Uterus (tissue), 2 donors: Measurements from ENCODE around the gene HAAO.

Experiments used
- POLR2A ChIP-seq, 2 donors: fragments of 450-650 bp; IDR thresholded peaks; one replicate each; pipeline ENCODE4 v1.6.1; 2016; ENCODE audit warnings: antibody characterized with exemption in 2 of 2, mild to moderate bottlenecking in 1 of 2, moderate library complexity in 1 of 2
- TF ChIP-seq, protein P1 (sequence below), 4 experiments: fragments of 200-600 bp in 2 of 4; fragments of 450-650 bp in 2 of 4; sonication (generic) in 2 of 4; IDR thresholded peaks; one replicate each; pipeline ENCODE4 v1.5.1; 2016 to 2019; ENCODE audit warnings: antibody characterized with exemption in 4 of 4, mild to moderate bottlenecking in 2 of 4, moderate library complexity in 1 of 4

DNA sequence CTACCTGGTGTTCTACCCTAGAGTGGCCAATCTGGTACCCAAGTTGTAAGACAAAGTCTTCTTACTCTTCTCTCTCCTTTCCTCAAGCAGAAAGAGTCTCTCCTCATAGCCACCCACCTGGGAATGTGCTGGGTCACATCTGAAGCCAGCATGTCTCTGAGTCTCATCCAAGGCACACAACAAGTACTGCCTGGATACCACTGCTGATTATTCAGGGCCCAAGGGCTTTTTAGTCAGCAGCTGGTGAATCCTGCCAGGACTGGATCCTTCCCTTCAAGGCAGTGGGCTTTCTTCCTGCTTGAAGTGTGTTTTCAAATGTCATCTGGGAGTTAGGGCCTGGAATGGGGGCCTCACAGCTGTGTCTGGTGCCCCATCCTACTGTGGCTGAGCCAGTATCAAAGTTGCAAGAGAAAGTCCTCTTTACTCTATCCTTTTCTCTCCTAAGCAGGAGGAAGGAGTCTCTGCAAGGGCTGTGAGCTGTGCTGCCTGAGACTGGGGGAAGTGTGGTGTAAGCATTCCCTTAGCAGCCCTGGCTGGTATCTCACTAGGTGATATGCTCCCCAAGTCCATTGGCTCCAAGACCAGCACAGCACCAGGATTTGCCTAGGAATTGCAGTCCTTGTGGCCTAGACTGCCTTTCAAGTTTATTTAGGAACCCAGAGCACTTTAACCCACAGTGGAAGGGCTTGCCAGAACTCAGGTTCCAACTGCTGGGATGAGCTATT lies 55.6 kb downstream of the HAAO start:
- TF ChIP-seq, protein P1, sequence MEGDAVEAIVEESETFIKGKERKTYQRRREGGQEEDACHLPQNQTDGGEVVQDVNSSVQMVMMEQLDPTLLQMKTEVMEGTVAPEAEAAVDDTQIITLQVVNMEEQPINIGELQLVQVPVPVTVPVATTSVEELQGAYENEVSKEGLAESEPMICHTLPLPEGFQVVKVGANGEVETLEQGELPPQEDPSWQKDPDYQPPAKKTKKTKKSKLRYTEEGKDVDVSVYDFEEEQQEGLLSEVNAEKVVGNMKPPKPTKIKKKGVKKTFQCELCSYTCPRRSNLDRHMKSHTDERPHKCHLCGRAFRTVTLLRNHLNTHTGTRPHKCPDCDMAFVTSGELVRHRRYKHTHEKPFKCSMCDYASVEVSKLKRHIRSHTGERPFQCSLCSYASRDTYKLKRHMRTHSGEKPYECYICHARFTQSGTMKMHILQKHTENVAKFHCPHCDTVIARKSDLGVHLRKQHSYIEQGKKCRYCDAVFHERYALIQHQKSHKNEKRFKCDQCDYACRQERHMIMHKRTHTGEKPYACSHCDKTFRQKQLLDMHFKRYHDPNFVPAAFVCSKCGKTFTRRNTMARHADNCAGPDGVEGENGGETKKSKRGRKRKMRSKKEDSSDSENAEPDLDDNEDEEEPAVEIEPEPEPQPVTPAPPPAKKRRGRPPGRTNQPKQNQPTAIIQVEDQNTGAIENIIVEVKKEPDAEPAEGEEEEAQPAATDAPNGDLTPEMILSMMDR (IDR thresholded peaks at IDR 0.05): no peak
- TF ChIP-seq POLR2A (IDR thresholded peaks at IDR 0.05): no peak
